OCI-LY1 (cell line): Measurements from ENCODE around the gene TANK.
"Not testable (repeated sequence)": the region's sequence is repeated elsewhere in the genome, so short reads cannot be mapped to it uniquely, and the experiment has no call there.

Experiments used
- H2AFZ ChIP-seq: fragments of 200-600 bp; sonication (generic), shearing (Covaris generic); 2 replicates; pipeline ENCODE4 v1.6.0; 2014; ENCODE audit warnings: antibody characterized with exemption, mild to moderate bottlenecking, low read length
- H3F3A ChIP-seq: fragments of 200-600 bp; sonication (generic), shearing (Covaris generic); 2 replicates; pipeline ENCODE4 v1.6.0; 2014; ENCODE audit warnings: mild to moderate bottlenecking, antibody characterized with exemption, low read length, moderate library complexity; ENCODE audit not compliant: insufficient read depth
- H3K27ac ChIP-seq: fragments of 200-600 bp; sonication (generic); 2 replicates; pipeline ENCODE4 v1.5.1; 2014; ENCODE audit warnings: low read length, mixed run types, mild to moderate bottlenecking, low read depth; ENCODE audit not compliant: poor library complexity, severe bottlenecking
- H3K27me3 ChIP-seq: fragments of 200-600 bp; sonication (generic); 2 replicates; pipeline ENCODE4 v1.6.0; 2014; ENCODE audit warnings: antibody characterized with exemption, mild to moderate bottlenecking, low read length, moderate library complexity; ENCODE audit not compliant: insufficient read depth
- H3K36me3 ChIP-seq: fragments of 200-600 bp; sonication (generic); 2 replicates; pipeline ENCODE4 v1.6.1; 2014; ENCODE audit warnings: mild to moderate bottlenecking, antibody characterized with exemption, low read length, moderate library complexity, mixed read lengths; ENCODE audit not compliant: insufficient read depth
- H3K4me1 ChIP-seq: fragments of 200-600 bp; sonication (generic); 2 replicates; pipeline ENCODE4 v1.5.1; 2014; ENCODE audit warnings: mild to moderate bottlenecking, low read length, moderate library complexity; ENCODE audit not compliant: insufficient read depth, severe bottlenecking
- H3K4me2 ChIP-seq: fragments of 200-600 bp; sonication (generic), shearing (Covaris generic); 2 replicates; pipeline ENCODE4 v1.6.1; 2014; ENCODE audit warnings: low read length
- H3K4me3 ChIP-seq: fragments of 200-600 bp; sonication (generic); 2 replicates; pipeline ENCODE4 v1.5.1; 2014; ENCODE audit warnings: low read length, low read depth, mild to moderate bottlenecking, mixed read lengths; ENCODE audit not compliant: poor library complexity, severe bottlenecking
- H3K79me2 ChIP-seq: fragments of 200-600 bp; shearing (Covaris generic); 2 replicates; pipeline ENCODE4 v1.6.1; 2016; ENCODE audit warnings: mixed run types, low read length, mixed read lengths; ENCODE audit not compliant: insufficient read depth
- H3K9ac ChIP-seq: fragments of 200-600 bp; sonication (generic), shearing (Covaris generic); 2 replicates; pipeline ENCODE4 v1.6.1; 2014; ENCODE audit warnings: mild to moderate bottlenecking, low read length, mixed read lengths
- H3K9me2 ChIP-seq: fragments of 200-600 bp; sonication (generic), shearing (Covaris generic); 2 replicates; pipeline ENCODE4 v1.6.1; 2014; ENCODE audit warnings: low read depth, mild to moderate bottlenecking, low read length, mixed read lengths
- H3K9me3 ChIP-seq: fragments of 200-600 bp; shearing (Covaris generic); 2 replicates; pipeline ENCODE4 v1.6.1; 2014; ENCODE audit warnings: low read length, mixed read lengths
- H4K20me1 ChIP-seq: fragments of 200-600 bp; sonication (generic), shearing (Covaris generic); 2 replicates; pipeline ENCODE4 v1.6.0; 2016; ENCODE audit warnings: mild to moderate bottlenecking, low read length; ENCODE audit not compliant: insufficient read depth
- EZH2 ChIP-seq: fragments of 200-600 bp; sonication (generic), shearing (Covaris generic); IDR thresholded peaks from 2 replicates; pipeline ENCODE4 v1.8.0; 2017; ENCODE audit warnings: borderline replicate concordance, mixed run types, mild to moderate bottlenecking, antibody characterized with exemption, low read length, moderate library complexity, mixed read lengths
- TF ChIP-seq, protein P1 (sequence below): fragments of 200-600 bp; sonication (generic), shearing (Covaris generic); IDR thresholded peaks from 2 replicates; pipeline ENCODE4 v1.5.1; 2017; ENCODE audit warnings: mild to moderate bottlenecking, antibody characterized with exemption, low read length, moderate library complexity, mixed read lengths

TANK gene

DNA sequence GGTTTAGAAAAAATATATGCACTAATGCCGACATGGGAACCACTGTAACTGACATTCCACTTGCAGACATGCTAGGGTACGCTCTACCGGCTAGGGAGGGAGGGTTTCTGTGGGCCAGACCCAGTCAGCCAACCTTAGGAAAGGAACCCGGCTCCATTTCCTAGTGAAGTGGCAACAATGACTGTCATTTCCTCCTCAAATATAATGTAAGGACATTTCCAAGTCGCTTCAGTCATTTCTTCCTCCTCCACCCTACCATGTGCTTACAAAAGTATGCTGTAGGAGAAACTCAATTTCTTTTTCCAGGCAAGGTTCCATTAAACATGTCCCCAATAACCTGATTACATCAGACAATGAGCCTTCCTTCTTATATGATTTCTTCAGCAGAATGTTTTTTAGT lies 83.7 kb downstream of the TANK start:
- H3K27ac ChIP-seq: peak overlapping the region; percentile 60
- H4K20me1 ChIP-seq: no peaks in the 10 kb centered on the region
- H3K79me2 ChIP-seq: no peaks in the 10 kb centered on the region
- H3K27me3 ChIP-seq: no peaks in the 10 kb centered on the region
- H3K9ac ChIP-seq: peak overlapping the region; percentile 63
- H3K4me3 ChIP-seq: peak overlapping the region; percentile 63
- H3K4me1 ChIP-seq: peaks cover 38% of the 10 kb centered on the region
- H3K9me3 ChIP-seq: no peaks in the 10 kb centered on the region
- H3K4me2 ChIP-seq: peak overlapping the region; percentile 70
- H2AFZ ChIP-seq: peak overlapping the region; percentile 39; the same call in 1 of the 2 replicates
- H3K9me2 ChIP-seq: no peaks in the 10 kb centered on the region
- H3F3A ChIP-seq: peaks cover 5% of the 10 kb centered on the region; the same call in 1 of the 2 replicates
- TF ChIP-seq EZH2: no peak
- TF ChIP-seq, protein P1, sequence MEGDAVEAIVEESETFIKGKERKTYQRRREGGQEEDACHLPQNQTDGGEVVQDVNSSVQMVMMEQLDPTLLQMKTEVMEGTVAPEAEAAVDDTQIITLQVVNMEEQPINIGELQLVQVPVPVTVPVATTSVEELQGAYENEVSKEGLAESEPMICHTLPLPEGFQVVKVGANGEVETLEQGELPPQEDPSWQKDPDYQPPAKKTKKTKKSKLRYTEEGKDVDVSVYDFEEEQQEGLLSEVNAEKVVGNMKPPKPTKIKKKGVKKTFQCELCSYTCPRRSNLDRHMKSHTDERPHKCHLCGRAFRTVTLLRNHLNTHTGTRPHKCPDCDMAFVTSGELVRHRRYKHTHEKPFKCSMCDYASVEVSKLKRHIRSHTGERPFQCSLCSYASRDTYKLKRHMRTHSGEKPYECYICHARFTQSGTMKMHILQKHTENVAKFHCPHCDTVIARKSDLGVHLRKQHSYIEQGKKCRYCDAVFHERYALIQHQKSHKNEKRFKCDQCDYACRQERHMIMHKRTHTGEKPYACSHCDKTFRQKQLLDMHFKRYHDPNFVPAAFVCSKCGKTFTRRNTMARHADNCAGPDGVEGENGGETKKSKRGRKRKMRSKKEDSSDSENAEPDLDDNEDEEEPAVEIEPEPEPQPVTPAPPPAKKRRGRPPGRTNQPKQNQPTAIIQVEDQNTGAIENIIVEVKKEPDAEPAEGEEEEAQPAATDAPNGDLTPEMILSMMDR: no peak
- no peaks in the 10 kb centered on the region for H3K36me3 ChIP-seq

DNA sequence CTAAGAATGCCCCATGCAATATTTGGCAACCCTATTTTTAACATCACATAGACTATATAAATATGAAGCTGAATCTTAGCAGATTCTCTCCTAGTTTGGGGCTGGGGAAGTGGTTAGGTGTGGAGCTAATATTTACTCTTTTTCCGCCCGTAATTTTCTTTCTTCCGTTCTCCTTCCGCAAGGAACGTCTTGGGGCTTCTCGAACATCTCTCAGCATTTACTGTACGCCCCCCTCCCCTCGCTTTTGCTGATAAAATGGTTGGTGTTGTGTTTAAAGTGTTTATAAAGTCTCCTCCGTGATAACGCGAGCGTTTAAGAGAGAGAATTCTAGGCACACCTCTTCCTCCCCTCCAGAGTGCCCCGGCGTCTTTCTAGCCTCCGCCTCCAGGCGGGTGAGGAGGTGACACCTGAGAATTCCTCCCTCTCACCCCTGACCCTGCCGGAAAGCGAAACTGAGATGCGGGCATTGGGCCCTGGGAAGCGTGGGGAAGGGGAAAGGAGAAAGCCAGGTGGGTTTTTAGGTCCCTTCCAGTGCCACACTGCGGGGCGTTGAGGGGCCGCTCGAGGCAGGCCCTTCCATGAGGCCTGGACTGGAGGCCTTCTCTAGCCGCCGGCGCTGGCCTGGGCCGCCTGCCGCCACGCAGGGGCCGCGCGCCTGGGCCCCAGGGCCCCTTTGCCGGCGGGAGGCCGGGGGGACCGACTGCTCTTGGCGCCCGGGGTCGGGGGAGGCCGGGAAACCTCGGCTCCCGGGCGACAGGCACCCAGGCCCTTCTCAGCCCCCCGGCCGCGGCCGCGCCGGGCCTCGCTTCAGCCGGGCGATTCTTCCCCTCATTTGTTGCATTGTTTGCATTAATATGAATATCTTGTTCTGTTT lies 84.4 kb downstream of the TANK start:
- not testable (repeated sequence) for H4K20me1 ChIP-seq, H3K9me2 ChIP-seq, H3F3A ChIP-seq, H3K9me3 ChIP-seq, H3K79me2 ChIP-seq, H3K27me3 ChIP-seq, H3K36me3 ChIP-seq
- Histone ChIP-seq H3K4me1 (peaks cover 38% of the 10 kb centered on the region), H2AFZ (peak overlapping the region; percentile 39; the same call in 1 of the 2 replicates), H3K4me3 (peak overlapping the region; percentile 63), H3K27ac (peak overlapping the region; percentile 60), H3K9ac (peak overlapping the region; percentile 63), H3K4me2 (peak overlapping the region; percentile 70)

DNA sequence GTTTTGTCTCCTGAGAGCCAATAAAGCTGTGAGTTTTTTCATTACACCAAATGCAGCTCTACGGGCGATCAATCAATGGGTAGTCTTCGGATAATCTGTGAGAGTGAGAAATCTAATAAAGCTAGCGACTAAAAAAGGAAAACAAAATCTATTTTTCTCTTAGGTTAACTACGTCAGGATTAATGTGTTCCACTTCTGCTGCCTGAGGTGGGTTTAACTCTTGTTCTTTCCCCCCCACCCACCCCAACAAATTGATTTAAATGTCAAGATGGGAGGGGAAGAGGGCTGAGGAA lies 85.0 kb downstream of the TANK start:
- Histone ChIP-seq H3K4me3 (peak overlapping the region; percentile 63), H3K4me2 (peak overlapping the region; percentile 70)

More for the DNA sequence above, 85.0 kb downstream of the TANK start:
- no peaks in the 10 kb centered on the region for H3K9me3 ChIP-seq
- no peaks in the 10 kb centered on the region for H3K36me3 ChIP-seq
- peak overlapping the region; percentile 63 for H3K9ac ChIP-seq
- H3K4me1 ChIP-seq: peaks cover 40% of the 10 kb centered on the region
- H3F3A ChIP-seq: peaks cover 8% of the 10 kb centered on the region; the same call in 1 of the 2 replicates
- no peaks in the 10 kb centered on the region for H4K20me1 ChIP-seq
- H2AFZ ChIP-seq: no peak overlapping the region
- H3K79me2 ChIP-seq: no peaks in the 10 kb centered on the region
- TF ChIP-seq EZH2: no peak
- TF ChIP-seq, protein P1: no peak
- H3K27ac ChIP-seq: no peak overlapping the region
- H3K9me2 ChIP-seq: no peaks in the 10 kb centered on the region
- H3K27me3 ChIP-seq: no peaks in the 10 kb centered on the region
